Thoracic aorta (tissue), 2 donors: ENCODE measurements around the gene BTG4. TPM values are rescaled to one million over a fixed set of nuclear protein-coding genes. Genes with fewer than 3 reads are reported as not detected.

Experiments
- ATAC-seq: fragments of 150-250 bp; one replicate; pipeline ENCODE4 v1.8.0; 2017; ENCODE audit warnings: low read depth; ENCODE audit not compliant: insufficient number of reproducible peaks, low FRiP score
- DNase-seq: peaks from one replicate; pipeline ENCODE4 v3.0.0-alpha.2; 2020; ENCODE audit warnings: low spot score
- H3K27ac ChIP-seq, 2 donors: fragments of 200-600 bp; sonication (generic); 1 replicate in 1 of 2; 2 replicates in 1 of 2; pipeline ENCODE4 v1.5.1; 2016; ENCODE audit warnings: mild to moderate bottlenecking in 2 of 2, moderate library complexity in 2 of 2
- H3K27me3 ChIP-seq: fragments of 200-600 bp; sonication (generic); replicated peaks from 2 replicates; pipeline ENCODE4 v1.6.0; 2016; ENCODE audit warnings: mild to moderate bottlenecking; ENCODE audit not compliant: insufficient read depth
- H3K36me3 ChIP-seq: fragments of 200-600 bp; sonication (generic); one replicate; pipeline ENCODE4 v1.5.1; 2016
- H3K4me1 ChIP-seq, 2 donors: fragments of 200-600 bp; sonication (generic); 1 replicate in 1 of 2; 2 replicates in 1 of 2; pipeline versions ENCODE4 v1.5.1 to v1.6.0; 2016; ENCODE audit warnings: low read depth in 2 of 2, mild to moderate bottlenecking in 1 of 2; ENCODE audit not compliant: control insufficient read depth in 1 of 2
- H3K4me3 ChIP-seq: fragments of 200-600 bp; sonication (generic); 2 replicates; pipeline ENCODE4 v1.5.1; 2016; ENCODE audit warnings: mild to moderate bottlenecking
- H3K9me3 ChIP-seq: fragments of 200-600 bp; sonication (generic); 2 replicates; pipeline ENCODE4 v1.5.1; 2016
- total RNA-seq, 2 donors: library from RNA; depleted of rRNA; stranded (reverse); fragments of >200 nt; gene quantifications; one replicate each; pipeline versions ENCODE4 v1.1.0 to v1.2.3, GENCODE V29; 2016
- TF ChIP-seq, protein P1 (sequence below): fragments of 200-600 bp; sonication (generic); IDR thresholded peaks from one replicate; pipeline ENCODE4 v1.5.1; 2019; ENCODE audit warnings: antibody characterized with exemption

Gene BTG4
- total RNA-seq, 2 donors from 2014 or later = not detected

DNA sequence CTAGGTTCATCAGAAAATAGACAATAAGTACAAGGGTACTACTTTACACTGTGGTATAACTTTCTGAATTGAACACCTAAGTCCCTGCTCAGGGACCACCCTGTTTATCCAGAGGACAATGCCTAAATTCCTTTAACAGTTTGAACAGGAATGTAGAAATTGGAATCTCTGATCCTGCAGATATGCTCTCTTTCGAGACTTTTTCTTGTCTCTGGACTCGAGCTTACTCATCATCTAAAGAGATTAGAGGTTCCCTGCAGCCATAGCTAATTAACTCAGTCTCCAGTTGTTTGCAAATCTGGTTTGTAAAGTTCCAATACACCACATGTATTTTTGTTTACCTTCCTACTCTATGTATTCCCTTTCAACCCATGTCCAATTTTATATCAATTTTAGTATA lies 3.4 kb upstream of the BTG4 start:
- DNase-seq = no peak
- H3K36me3 ChIP-seq = no peaks in the 10 kb centered on the region
- ATAC-seq = no peak
- H3K27me3 ChIP-seq = peaks cover 12% of the 10 kb centered on the region
- H3K4me3 ChIP-seq = no peak overlapping the region
- TF ChIP-seq, protein P1, sequence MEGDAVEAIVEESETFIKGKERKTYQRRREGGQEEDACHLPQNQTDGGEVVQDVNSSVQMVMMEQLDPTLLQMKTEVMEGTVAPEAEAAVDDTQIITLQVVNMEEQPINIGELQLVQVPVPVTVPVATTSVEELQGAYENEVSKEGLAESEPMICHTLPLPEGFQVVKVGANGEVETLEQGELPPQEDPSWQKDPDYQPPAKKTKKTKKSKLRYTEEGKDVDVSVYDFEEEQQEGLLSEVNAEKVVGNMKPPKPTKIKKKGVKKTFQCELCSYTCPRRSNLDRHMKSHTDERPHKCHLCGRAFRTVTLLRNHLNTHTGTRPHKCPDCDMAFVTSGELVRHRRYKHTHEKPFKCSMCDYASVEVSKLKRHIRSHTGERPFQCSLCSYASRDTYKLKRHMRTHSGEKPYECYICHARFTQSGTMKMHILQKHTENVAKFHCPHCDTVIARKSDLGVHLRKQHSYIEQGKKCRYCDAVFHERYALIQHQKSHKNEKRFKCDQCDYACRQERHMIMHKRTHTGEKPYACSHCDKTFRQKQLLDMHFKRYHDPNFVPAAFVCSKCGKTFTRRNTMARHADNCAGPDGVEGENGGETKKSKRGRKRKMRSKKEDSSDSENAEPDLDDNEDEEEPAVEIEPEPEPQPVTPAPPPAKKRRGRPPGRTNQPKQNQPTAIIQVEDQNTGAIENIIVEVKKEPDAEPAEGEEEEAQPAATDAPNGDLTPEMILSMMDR = no peak
- H3K9me3 ChIP-seq = no peaks in the 10 kb centered on the region
- no peak overlapping the region for H3K27ac ChIP-seq
- H3K4me1 ChIP-seq = peaks cover 4 to 9% of the 10 kb centered on the region in 2 donors

DNA sequence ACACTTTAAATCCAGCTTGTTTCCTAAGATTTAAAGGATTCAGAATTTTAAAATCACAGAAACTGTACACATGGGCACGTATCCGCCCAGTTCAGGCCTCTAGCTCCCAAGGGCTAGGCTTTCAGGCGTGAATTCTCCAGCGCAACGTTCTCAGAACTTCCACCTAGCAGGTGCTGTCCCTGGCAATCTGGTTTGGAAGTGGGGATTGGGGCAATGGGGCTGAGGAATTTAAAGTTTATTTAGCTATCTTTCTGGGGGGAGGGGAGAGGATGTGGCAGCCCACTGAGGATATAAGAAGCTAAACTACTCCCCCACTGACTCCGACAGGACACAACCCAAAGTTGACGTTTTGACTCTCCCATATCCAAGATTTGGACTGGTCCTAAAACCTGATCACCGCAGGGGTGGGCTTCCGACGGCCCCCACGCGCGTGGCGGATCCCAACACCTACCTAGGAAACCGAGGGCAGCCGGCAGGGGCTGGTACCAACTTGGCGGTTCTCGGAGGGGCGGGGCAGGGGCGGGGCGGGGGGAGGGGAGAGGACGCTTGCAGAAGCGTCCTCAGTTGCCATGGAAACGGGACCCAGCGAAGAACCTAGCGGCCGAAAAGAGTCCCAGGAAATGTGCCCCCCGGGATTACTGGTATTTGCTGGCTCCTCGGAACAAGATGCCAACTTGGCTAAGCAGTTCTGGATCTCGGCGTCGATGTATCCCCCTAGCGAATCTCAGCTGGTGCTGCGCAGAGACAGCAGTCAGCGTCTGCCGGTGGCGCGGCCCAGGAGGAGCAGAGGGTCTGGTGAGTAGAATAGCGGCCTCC lies 2.2 kb upstream of the BTG4 start, which contains the start of gene HOATZ:
HOATZ (plus strand) TSS at position 563 of the 816 bp plus-strand sequence; CDS start at position 570, 7 bp downstream.
- Histone ChIP-seq H3K36me3 (no peaks in the 10 kb centered on the region), H3K27ac (no peak within 1 kb of the TSS), H3K27me3 (peaks cover 12% of the 10 kb centered on the region), H3K4me1 (peaks cover 4 to 9% of the 10 kb centered on the region in 2 donors), H3K9me3 (no peaks in the 10 kb centered on the region), H3K4me3 (no peak within 1 kb of the TSS)
- DNase-seq (no peak), ATAC-seq (no peak)
- TF ChIP-seq, protein P1 = no peak

GRCh38 chr11:111513240-111513605 lies 1.0 kb upstream of the BTG4 start:
- peaks cover 4 to 9% of the 10 kb centered on the region in 2 donors for H3K4me1 ChIP-seq
- H3K4me3 ChIP-seq = peak overlapping the region; percentile 69
- H3K27ac ChIP-seq = no peak overlapping the region
- no peaks in the 10 kb centered on the region for H3K9me3 ChIP-seq
- H3K27me3 ChIP-seq = peaks cover 12% of the 10 kb centered on the region
- TF ChIP-seq, protein P1 = no peak
- DNase-seq (no peak), ATAC-seq (no peak)
- H3K36me3 ChIP-seq = no peaks in the 10 kb centered on the region

- DNase-seq = no peak
- no peak overlapping the region for H3K4me3 ChIP-seq
- TF ChIP-seq, protein P1 = no peak
- H3K9me3 ChIP-seq = no peaks in the 10 kb centered on the region
- no peak overlapping the region for H3K27ac ChIP-seq
- no peak for ATAC-seq
- H3K4me1 ChIP-seq = peaks cover 4 to 9% of the 10 kb centered on the region in 2 donors
- no peaks in the 10 kb centered on the region for H3K36me3 ChIP-seq
- peaks cover 12% of the 10 kb centered on the region for H3K27me3 ChIP-seq
Observed at GRCh38 chr11:111510311-111510710, 1.9 kb downstream of the BTG4 start.

- no peaks in the 10 kb centered on the region for H3K4me1 ChIP-seq
- H3K27me3 ChIP-seq = no peaks in the 10 kb centered on the region
- H3K36me3 ChIP-seq = no peaks in the 10 kb centered on the region
- no peak for DNase-seq
- no peak overlapping the region for H3K27ac ChIP-seq
- no peak for ATAC-seq
- TF ChIP-seq, protein P1 = no peak
- H3K9me3 ChIP-seq = no peaks in the 10 kb centered on the region
- no peak overlapping the region for H3K4me3 ChIP-seq
Observed at GRCh38 chr11:111502611-111503010, 9.6 kb downstream of the BTG4 start.
